TTC549 (cell line): Measurements from ENCODE around the gene CSK.
"Not testable (repeated sequence)": the region's sequence is repeated elsewhere in the genome, so short reads cannot be mapped to it uniquely, and the experiment has no call there.

Experiments used
- FAIRE-seq: peaks from 2 replicates; lab custom pipeline; 2012; peaks lifted over from hg19 to GRCh38; lab: Jason Lieb, UNC

CSK gene

GRCh38 chr15:74781431-74782258 lies at the start of gene CSK:
CSK (plus strand) TSS chr15:74782080; CDS start chr15:74798298, 16,218 bp downstream.
- FAIRE-seq = no peak

DNA sequence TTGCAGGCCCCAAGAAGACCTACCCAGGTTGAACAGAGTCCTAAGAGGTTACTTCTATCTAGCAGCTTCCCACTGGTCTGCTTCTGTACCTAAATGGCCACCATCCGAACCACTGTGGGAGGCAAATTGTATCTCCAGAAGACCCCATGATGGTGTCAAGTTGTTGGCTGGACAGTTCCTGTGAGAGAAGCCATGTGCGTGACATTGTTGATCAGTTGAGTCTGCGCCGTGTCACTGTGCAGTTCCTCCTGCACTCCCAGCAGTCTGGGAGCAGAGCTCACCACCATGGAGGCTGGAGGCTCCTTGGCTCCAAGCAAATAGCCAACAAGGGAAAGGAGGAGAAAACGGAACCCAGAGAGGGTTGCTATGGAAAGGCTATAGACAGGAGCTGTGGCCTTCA lies 49.0 kb upstream of the CSK start:
- FAIRE-seq = no peak

DNA sequence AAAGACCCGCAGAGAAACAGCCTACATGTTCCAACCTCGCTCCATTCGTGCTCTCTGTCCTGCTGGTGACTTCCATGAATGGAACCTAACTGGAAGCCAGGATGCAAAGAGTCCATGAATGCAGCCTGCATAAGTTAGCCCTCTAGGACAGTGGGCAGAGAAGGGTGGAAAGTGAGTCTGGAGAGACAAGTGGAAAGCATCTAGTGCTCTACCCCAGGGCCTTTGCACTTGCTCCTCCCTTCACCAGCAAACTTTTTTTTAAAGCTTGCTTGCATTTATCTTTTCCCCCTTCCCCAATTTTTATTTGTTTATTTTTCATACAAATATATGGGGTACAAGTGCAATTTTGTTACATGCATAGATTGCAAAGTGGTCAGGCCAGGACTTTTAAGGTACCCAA lies 48.6 kb upstream of the CSK start:
- no peak for FAIRE-seq

DNA sequence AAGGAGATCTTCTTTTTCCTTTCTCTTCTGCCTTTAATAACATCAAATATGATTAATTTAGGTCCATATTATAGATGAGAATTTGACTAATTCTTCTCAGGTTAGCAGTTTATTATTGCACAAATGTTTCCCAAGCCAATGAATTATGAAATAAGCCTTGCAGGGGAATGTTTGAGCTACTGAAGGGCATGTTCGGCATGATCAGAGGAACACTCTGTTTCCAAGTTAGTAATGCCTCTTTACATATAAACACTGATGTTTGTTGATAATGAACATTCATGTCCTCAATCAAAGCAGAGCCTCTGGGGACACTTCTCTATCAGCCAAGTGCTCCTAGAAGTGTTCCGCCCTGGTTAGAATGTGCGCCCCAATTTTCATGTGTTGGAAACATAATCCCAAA lies 46.6 kb upstream of the CSK start:
- FAIRE-seq = no peak

GRCh38 chr15:74738239-74738638 lies 43.6 kb upstream of the CSK start:
- FAIRE-seq = not testable (repeated sequence)

- no peak for FAIRE-seq
Observed at GRCh38 chr15:74742422-74742821, 39.5 kb upstream of the CSK start.

- no peak for FAIRE-seq
Observed at GRCh38 chr15:74746389-74746788, 35.5 kb upstream of the CSK start.

DNA sequence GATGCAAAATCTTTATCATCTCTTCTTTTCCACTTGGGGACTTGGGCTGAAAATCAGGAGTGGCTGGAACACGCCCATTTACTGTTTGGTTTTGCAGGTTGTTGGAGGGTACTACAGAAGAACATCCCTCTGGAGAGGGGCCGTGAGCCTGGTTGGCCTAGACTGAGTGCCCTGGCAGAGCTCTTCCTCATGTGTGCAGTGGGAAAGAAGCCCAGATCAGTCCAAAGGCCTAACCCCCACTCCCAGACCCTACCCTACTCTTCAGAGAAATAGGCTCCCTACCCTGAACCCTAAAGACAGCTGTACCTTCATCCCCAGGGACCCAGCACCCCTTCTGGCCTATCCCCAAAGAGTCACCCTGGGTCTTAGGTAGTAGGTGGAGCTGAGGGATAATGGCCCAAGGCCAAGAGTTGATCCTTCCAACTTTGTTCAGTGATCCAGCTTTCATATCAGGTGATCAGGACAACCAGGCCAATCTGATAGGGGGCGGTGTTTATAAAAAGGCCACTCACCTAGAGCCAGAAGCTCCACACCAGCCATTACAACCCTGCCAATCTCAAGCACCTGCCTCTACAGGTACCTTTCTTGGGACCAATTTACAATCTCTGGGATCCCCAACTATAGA lies 33.4 kb upstream of the CSK start, which contains the start of gene CYP1A2:
Gene CYP1A2, plus strand, starts transcription at position 524 of the 625 bp plus-strand sequence. CDS start 894 bp downstream, outside the sequence.
- FAIRE-seq = no peak

GRCh38 chr15:74749832-74750231 lies 32.0 kb upstream of the CSK start:
- FAIRE-seq = no peak

- no peak for FAIRE-seq
Observed at GRCh38 chr15:74750751-74751150, 31.1 kb upstream of the CSK start.

DNA sequence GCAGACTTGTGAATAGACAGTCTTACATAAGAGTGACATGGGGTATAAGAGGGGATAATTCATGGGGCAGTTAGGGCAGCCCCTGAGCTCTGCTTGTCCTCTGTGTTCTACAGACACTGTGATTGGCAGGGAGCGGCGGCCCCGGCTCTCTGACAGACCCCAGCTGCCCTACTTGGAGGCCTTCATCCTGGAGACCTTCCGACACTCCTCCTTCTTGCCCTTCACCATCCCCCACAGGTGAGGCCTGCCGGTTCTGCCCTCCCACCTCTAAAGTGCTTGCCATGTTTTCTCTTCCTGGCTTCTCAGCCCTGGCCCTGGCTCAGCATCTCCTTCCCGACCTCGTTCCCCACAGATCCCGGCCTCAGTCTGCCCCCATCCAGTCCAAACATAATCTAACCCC lies 29.9 kb upstream of the CSK start:
- FAIRE-seq = no peak

GRCh38 chr15:74752531-74752930 lies 29.3 kb upstream of the CSK start:
- FAIRE-seq = no peak

- no peak for FAIRE-seq
Observed at GRCh38 chr15:74754593-74755215, 27.2 kb upstream of the CSK start.

DNA sequence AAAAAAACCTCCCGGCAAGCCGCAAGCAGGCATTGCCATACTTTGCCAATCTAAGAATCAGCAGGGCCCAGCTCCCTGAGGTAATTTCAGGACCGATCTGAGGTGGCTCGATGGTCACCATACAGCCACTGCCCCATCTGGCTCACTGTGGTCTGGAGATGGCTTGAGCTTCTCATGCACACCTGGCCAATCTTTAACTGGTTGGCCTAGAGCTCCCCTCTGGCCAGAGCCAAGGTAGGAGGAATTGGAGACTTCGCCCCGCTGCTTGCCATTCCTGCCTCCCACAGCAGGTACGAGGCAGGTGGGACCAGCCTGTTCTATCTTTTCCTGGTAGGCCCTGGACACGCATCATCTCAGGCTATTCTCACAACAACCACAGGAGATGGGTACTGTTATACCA lies 23.1 kb upstream of the CSK start:
- FAIRE-seq = no peak

GRCh38 chr15:74762791-74763150 lies 19.1 kb upstream of the CSK start:
- FAIRE-seq = no peak

- FAIRE-seq = no peak
Observed at GRCh38 chr15:74763416-74763815, 18.5 kb upstream of the CSK start.

DNA sequence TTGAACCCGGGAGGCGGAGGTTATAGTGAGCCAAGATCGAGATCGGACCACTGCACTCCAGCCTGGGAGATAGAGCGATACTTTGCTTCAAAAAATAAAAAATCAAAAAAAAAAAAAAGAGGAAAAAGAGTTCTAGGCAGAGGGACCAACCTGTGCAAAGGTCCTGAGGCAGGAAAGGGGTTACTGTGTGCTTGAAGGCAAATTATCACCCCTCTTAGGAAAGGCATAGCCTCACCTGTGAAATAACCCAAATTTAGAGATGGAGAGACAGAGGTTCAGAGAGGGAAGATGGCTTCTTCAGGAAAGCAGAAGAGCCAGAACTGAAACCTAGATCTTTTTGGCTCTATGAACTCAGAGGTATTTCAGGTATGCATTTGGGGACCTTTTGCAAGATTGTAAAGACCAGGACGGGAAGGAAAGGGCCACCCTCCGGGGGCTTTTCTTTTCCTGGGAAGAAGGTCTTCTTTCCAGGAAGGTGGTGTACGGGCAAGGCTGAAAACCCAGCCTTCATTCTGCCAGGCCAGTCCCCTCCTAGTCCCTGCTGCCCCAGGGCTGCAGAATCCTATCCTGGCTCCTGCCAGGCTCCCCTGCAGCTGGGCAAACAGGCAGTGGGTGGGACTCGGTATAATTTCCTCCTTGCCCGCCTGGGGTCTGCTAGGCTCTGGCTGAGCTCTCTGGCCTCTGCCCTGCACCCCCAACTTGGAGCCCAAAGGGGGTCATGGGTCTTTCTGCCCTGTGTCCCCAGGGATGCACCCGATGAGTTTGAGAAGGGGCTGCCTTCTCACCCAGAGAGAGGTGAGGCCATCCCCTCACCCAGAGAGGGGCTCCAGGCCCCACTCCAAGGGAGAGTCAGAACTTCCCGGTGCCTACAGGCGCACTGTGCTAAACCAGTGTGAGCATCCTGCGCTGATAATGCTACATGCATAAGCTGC lies 14.4 kb upstream of the CSK start:
- no peak for FAIRE-seq

DNA sequence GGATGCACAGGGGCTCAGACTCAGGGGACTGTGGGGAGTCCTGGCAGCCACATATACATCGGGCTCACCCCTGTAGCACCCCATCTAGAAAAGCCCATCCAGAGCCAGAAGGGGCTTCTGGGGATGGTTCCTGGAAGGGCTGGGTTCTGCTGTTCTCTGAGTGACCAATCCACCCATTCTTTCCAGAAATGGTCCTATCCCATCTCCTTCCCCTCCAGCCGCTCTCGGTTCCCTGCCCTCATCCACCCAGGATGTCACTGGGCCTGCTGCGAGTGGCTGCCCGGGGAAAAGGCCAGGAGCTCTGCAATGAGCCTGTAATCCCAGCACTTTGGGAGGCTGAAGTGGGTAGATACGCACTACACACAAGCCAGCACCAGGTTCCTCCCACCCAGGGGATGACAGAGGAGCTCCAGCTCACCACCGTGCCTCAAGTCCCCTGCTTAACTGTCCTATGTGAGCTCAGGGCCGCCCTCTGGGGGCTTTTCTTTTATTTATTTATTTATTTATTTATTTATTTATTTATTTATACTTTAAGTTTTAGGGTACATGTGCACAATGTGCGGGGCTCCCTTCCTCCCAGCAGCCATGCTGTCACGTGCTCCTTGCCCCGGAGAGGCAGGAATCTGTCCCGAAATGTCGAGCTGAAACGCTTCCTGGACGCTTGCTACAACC lies 13.6 kb upstream of the CSK start:
- FAIRE-seq = no peak

DNA sequence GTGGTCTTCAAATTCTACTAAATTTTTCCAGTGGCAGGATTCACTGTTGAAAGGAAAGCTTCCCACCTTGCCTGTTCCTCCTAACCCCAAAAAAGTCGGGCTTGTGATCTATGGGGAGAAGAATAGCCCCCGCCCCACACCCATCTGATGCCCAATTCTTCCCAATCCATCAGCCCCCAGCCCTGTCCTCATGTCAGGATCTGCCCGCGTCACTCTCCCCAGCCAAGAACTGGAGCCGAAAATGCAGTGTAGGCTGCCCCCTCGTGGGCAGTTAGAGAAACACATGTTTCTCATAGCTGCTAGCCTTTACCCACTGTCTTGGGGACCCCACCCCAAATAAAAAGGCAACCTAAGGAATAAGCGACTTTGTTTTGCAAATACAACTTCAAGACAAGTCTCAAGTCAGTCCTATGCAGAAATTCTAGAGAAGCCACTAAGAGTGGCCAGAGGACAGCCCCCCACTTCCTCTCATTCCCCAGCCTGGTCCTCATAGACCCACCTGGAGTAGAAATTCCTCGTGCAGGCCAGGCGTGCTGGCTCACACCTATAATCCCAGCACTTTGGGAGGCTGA lies 13.0 kb upstream of the CSK start:
- FAIRE-seq = no peak

GRCh38 chr15:74769463-74770025 lies 12.3 kb upstream of the CSK start:
- FAIRE-seq = no peak
